GM19463 (cell line): Measurements from ENCODE around the gene AKT1S1.

Experiments
- ATAC-seq: cut with Tn5 transposase; IDR thresholded peaks from one replicate; pipeline ENCODE4 v1.9.1; 2021; ENCODE audit warnings: mild to moderate bottlenecking, moderate library complexity; ENCODE audit not compliant: unreplicated experiment

AKT1S1 gene

DNA sequence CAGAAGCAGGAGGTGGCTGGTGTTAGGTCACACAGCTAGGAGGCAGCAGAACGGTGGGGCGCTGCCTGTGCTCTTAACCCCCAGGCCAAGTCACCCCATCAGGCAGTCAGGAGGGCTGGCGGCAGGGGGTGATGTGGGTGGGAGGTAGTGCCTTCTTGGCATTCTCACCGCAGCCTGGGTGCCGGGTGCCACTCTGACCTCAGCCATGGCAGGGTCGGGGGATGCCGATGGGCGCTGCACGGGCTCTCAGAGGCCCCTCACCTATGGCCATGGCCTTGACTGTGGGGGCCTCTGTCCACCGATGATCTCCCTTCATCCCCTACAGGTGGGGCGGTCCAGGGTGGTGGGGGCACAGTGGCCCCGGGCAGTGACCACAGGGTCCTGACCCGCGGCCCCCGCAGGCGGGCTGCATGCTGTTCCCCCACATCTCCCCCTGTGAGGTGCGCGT lies 20.6 kb downstream of the AKT1S1 start:
- ATAC-seq: no peak

DNA sequence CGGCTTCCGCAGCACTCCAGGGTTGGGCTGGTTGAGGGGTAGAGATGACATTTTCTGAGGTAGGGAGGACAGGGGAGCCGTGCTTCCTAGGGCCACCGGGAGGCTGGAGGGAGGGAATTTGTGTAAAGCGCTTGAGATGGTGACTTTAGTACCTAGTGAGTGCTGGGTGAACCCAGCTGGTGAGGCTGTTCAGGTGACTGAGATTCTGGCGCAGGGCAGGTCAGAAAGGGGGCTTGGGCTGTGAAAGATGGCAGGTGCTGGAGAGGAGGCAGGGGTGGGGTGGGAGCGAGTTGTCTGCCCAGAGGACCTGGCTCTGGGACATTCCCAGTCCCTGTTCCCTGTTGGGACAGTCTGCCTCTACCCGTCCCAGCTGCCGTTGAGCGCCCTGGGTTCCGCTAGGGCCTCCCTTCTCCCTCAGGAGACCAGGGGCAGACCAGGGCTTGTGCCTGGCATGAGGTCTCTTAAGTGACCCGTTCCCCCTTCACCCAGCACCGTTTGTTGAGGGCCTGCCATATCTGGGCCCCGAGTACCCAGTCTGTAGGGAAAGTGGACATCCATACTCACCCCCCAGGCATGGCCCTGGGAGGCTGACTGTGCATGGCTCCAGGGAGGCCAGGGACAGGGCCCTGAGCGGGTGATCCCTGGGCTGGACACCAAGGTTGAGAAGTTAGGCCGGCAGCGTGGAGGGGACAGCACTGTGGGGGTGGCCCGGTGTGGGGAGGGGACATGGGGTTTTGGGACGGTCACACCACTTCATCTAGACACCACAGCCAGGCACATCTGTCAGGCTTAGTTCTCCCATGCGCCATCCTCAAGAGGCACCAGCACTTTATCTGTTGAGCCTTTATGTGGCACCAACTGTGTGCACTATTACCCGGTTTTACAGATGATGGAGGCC lies 21.2 kb downstream of the AKT1S1 start:
- ATAC-seq: no peak

DNA sequence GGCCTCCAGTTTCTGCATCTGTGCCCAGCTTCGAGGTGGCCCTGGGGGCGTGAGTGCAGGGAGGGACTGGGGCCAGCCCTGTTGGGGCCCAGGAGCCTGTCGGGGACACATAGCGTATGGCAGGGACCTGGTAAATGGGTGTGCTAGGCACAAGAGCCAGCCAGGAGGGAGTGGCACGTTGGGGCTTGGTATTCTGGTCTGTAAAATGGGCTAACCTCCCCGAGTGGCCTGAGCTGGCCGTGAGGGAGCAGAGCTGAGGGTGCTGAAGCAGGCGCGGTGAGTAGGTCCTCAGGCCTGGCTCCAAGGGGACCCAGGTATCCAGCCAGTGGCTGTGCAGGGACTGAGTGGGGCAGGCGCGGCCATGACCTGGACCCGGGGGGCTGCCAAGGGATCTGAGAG lies 21.9 kb downstream of the AKT1S1 start:
- ATAC-seq: no peak

DNA sequence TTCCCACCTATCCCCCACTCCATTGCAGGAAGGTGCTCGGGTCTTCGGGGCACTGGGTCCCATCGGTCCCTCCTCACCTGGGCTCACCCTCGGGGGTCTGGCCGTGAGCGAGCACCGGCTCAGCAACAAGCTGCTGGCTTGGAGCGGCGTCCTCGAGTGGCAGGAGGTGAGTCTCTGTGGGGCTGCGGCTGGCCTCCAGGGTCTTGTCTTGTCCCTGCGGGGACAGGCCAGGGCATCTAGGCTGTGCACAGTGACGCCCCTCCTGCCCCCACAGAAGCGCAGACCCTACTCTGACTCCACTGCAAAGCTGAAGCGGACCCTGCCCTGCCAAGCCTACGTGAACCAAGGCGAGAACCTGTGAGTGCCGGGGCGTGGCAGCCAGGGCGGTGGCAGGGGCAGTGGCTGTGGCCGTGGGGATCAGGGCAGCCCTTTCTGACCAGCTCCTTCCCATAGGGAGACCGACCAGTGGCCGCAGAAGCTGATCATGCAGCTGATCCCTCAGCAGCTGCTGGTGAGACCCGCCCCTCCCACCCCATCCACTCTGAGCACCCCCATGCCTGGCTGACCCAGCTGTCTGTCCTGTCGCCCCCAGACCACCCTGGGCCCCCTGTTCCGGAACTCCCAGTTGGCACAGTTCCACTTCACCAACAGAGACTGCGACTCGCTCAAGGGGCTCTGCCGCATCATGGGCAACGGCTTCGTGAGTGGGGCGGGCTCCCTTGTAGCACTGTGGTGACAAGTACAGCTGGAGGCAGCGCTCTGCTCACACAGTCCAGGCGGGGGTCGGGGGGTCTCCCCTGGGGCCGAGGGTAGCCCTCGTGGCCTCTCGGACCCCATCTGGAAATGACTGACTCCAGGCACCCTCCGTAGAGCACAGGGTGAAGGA lies 22.5 kb downstream of the AKT1S1 start:
- ATAC-seq: no peak

DNA sequence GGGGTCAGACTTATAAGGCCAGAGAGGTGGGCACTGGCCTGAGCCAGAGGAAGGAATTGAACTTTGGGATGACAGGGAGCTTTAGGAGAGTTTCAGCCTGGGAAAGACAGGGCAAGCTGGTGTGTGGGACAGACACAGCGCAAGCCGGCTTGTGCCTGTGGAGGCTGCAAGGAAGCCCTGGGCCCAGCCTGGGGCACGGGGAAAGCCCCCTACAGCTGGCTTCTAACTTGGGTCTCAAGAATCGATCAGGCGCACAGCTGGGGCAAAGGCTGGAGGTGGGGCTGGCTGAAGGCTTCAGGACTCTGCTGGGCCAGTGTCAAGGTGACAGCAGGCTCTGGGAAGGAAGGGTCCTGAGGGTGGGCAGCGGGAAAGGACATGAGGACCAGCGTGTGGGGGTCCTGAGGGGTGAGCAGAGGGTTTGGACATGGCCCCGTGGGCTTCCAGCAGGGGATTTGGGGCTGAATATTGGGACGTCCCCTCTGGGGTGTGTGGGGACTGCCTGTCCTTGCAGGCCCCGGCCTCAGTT lies 23.2 kb downstream of the AKT1S1 start:
- ATAC-seq: no peak

DNA sequence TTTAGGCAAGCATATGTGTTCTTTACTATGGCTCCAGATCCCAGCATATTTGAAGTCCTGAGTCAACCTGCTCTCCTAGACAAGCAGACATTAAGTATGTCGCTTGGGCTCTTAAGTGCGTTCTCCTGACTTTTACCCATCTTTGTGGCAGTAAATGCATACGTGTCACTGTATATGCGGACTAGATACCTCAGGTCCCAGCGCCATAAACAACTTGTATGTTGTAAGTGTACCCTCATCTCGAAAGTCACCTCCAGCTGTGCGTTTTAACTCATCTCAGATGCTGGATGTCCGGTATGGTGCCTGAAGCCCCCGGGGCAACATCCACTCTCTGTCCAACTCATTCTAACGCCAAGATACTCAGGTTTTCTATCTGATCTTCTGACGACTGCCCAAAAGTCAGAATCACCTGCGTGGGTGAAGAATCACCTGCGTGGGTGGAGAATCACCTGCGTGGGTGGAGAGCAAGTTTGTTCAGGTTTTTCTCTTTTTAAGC lies 24.5 kb downstream of the AKT1S1 start:
- ATAC-seq: no peak

DNA sequence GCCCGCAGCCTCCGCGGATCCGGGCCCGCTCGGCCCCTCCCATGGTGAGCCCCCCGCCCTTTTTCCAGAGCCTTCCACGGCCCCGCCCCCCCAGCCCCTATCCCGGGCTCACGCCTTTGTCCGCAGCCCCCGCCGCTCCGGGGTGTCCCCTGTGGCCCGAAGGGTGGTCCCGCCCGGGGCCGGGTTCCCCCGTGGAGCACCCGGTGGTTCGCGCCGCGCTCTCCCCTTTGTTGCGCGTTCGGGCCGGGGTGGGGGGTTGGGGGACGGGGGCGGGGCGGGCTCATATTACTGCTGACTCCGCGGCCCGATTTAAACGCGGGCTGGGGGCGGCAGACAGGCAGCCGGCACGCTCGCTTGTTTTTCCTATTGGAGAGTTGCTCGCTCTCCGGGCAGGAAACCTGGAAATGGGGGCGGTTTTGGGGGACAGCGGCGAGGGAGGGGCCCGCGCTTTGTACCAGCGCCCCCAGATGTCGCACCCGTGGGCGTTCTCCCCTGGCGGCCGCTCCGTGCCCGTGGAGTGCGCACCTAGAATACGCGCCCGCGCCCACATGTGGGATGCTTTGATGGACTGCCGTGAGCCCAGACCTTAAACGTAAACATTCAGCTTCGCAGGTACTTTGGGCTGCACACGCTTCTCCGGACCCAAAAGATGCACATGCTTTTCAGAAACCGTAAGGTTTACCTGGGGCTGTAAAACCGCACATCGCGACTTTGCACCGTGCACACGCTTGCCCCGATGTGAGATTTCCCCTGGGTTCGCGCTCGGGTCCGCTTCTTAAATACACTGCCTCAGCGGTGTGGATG lies 25.5 kb downstream of the AKT1S1 start:
- ATAC-seq: no peak

DNA sequence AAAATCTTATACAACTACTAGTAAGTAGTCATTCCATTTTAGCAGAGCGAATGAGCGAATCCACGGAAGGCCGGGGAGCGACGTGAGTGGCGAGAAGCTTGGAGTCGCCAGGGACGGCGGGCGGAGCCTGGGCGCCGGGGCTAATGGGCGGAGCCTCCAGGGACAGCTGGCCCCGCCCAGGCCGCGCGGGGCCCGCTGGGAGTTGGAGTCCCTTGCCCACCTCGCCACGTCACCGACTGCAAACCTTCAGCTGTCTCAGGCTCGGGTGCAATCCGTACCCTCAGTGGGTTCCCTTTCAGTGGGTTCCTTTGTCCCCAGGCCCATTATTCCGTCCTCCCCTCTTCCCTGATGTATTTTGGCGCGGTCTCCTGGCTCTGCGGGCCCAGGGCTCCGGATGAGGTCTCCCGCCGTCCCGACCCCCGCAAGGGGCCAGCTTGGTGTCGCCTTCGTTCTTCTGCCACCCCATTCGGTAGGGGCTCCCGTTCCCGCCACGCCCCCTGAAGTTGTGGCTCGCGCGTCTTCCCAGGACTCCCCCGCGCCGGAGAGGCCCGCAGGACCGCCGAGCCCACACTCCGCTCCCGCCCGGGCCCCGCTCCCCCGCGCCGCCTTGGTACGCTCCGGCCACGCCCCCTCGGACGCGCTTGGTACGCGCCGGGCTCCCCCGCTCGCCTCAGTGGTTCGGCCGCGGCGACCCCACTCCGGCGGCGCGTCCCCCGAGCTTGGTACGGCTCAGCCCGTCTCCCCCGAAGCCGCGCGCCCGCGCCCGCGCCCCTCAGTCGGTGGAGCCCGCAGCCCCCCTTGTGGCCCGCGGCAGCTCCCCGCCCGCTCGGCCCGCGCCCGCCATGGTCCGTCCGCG lies 26.4 kb downstream of the AKT1S1 start, which contains the start of gene PTOV1:
PTOV1 (plus strand) TSS at position 673 of the 856 bp plus-strand sequence.
- peak; percentile 69 for ATAC-seq

DNA sequence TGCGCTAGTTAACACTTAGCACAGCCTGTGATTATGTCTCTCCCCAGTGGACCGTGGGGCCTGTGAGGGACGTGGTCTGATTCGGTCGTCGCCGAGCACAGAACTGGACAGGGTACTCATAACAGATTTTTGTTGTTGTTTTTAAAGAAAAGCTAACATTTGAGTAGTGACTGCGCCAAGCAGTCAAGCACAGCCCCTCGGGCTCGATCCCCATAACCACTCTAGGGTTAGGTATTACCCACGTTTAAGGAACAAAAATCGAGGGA lies 27.0 kb downstream of the AKT1S1 start:
- ATAC-seq: no peak

DNA sequence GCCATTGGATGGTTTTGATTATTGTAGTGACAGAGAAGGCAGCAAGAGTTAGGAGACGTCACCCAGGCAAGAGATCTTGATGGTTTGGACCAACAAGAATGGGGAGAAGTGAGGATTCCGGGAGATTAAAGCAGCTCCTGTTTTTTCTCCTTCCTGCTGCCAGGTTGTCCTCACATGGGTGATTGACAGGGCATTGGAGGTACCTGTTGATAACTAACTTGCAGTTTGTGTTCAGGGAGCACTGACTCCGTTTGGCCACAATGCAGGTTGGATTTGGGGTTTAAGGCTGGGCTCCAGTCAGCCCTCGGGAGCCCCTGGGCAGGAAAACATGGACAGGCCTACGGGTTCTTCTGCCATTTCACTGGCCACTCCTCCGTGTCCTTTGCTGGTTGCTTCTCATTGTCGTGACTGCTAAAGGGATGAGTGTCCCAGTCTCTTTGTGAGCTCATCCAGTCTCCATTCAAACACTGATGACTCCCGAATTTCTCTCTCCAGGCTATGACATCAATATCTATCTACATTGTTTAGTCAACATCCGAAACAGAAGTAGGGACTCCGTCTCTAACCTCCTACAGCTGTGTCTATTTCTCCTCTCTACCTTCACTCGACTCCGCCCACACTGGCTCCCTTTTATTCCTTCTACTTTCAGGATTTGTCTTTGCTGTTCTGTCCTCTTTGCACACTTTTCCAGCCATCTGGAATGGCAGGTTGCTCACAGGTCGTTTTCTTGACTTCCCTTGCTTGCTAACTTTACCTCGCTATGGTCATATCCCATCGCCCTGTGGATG lies 27.5 kb downstream of the AKT1S1 start:
- ATAC-seq: no peak

DNA sequence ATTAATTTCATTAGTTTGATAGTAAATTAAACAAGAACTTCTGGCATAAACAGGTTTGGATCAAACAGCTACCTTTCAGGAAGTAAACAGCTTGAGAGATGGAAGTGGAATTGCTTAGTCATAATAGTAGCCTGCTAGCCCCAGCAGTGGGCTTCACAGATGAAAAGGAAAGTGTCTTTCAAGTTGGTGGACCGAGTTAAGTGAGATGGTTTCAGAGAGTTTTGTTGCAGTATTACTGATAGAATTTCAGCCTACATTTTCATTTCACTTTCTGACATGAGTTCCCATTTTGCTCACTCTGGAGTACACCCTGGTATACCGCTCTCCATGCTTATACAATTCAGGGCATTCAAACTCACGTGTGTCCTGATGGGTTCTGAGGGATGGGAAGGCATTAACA lies 28.2 kb downstream of the AKT1S1 start:
- ATAC-seq: no peak

DNA sequence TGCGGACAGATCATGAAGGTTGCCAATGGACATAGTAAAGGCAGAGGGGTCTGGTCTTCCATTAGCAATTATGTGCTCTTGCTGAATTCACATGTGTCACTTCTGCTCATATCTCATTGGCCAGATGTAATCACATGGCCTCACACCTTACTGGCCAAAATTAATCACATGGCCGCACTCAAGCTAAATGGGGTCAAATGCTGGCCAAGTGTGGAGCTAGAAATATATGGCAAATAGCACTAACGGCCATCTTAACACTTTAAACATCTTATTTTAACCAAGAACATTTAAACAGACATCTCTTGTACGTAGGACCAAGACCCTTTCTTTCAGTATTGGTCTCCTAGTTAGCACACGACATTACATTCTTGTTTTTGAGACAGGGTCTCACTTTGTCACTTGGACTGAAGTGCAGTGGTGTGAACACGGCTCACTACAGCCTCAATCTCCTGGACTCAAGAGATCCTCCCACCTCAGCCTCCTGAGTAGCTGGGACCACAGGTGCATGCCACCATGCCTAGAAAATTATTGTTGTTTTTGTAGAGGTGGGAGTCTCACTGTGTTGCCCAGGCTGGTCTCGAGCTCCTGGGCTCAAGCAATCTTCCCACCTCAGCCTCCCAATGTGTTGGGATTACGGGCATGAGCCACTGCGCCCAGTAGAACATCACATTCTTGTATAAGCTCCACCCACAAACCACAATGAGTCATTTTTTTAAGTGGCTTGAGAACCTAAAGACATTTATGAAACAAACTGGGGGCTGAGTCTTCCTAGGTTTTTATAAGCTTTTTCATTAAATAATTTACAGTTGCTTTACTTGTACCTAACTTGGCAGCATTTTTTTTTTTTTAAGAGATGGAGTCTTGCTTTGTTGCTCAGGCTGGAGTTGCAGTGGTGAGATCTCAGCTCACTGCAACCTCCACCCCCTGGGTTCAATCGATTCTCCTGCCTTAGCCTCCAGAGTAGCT lies 29.1 kb downstream of the AKT1S1 start:
- ATAC-seq: no peak

DNA sequence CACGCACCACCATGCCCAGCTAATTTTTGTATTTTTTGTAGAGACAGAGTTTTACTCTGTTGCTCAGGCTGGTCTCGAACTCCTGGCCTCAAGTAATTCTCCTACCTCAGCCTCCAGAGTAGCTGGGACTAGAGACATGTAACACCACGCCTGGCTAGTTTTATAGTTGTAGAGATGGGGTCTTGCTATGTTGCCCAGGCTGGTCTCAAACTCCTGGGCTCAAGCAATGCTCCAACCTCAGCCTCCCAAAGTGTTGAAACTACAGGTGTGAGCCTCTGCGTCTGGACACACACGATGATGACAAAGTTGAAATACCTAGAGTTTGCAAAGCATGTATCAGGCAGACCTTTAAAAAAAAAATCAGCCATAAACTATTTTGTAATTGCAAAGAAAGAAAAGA lies 30.7 kb downstream of the AKT1S1 start:
- no peak for ATAC-seq

DNA sequence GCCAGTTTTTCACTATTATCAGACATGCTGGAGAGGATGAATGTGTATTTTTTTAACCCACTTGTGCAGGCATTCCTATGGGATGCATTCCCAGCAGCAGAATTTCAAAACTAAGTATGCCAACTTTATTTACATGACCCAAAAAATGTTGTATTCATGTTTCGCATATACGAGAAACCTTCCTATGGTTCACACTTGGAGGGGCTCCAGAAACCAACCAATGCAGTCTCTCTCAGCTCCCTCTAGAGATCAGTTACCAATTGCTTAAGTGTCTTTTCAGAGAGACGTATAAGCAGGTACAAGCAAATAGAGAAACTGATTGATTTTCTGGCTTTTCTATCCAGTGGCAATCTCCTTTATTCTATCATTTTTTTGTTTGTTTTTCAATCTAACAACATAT lies 31.7 kb downstream of the AKT1S1 start:
- ATAC-seq: no peak

DNA sequence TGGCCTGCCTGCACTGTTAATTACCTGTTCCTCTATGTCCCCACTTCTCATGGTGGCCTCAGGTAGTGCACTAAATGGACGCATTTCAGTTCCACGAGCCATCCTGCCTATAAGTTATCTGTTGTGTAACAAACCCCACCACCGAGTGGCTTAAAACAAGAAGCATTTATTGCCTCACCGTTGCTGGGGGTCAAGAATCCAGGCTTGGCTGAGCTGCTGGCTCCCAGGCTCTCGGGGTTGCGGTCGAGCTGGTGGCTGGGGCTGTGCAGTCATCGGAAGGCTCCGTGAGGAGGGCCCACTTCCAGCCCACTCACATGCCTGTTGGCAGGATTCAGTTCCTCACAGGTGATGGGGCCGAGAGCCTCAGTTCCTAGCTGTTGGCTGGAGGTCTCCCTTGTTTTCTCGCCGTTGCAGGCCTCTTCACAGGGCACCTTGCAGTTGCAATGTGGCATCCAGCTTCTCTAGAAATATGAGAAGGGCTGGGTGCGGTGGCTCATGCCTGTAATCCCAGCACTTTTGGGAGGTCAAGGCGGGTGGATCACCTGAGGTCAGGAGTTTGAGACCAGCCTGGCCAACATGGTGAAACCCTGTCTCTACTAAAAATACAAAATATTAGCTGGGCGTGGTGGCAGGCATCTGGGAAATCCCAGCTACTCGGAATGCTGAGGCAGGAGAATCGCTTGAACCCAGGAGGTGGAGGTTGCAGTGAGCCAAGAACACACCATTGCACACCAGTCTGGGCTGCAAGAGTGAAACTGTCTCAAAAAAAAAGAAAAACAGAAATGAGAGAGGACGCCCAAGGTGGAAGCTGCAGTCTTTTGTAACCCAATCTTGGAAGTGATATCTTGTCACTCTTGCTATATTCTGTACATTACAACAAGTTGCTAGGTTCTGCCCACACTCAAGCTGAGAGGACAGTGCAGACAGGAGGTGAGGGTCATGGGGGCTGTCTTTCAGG lies 32.7 kb downstream of the AKT1S1 start:
- ATAC-seq: no peak

DNA sequence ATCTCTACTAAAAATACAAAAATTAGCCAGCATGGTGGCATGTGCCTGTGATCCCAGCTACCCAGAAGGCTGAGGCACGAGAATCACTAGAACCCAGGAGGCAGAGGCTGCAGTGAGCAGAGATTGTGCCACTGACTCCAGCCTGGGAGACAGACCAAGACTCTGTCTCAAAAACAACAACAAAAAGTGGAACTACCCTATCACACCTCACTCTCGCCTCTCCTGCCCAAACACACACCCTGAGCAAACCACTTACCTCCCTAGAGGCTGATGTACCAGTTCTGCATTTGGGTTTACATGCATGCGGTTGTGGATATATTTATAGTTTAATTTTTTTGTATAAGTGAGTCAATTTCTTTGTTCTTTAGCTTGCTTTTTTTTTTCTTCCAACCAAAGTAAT lies 33.9 kb downstream of the AKT1S1 start:
- no peak for ATAC-seq

DNA sequence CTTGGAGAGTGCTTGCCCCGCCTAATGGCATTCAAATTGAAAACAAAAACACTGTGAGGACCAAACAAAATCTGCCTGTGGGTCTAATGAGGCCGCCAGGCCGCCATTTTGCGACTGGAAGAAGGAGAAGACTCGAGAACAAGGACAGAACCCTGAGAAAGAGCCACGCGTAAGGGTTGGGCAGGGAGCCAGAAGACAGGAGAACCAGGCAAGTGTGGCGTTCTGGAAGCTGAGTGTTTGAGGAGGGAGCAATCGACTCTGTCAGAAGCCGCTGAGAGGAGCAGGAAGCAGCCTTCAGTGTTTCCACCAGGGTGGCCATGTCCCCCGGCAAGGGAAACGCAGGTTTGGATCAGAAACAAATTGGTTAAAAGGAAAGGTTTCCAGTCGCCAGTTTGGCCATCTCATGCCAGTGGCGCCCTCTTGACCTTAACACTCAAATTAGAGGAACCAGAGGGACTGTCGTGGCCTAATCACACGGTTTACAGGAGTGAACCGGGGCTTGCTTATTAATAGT lies 36.4 kb downstream of the AKT1S1 start:
- no peak for ATAC-seq
